Nephron (organoid): ENCODE measurements around the gene SPAG4.

Source experiments
- H3K27ac Mint-ChIP-seq, 3 experiments: 2 replicates each; pipeline ENCODE4 v1.8.0; 2020; ENCODE audit warnings: mixed read lengths in 3 of 3, mild to moderate bottlenecking in 2 of 3, moderate library complexity in 1 of 3
- H3K27me3 Mint-ChIP-seq: 2 replicates; pipeline ENCODE4 v1.8.0; 2021; ENCODE audit warnings: low read depth, mild to moderate bottlenecking, moderate library complexity, mixed read lengths
- H3K36me3 Mint-ChIP-seq: 2 replicates; pipeline ENCODE4 v1.8.0; 2020; ENCODE audit warnings: low read depth, mixed read lengths
- H3K4me1 Mint-ChIP-seq: 2 replicates; pipeline ENCODE4 v1.8.0; 2020; ENCODE audit warnings: mixed read lengths
- H3K4me3 Mint-ChIP-seq, 3 experiments: 2 replicates each; pipeline ENCODE4 v1.8.0; 2020; ENCODE audit warnings: mild to moderate bottlenecking in 3 of 3, mixed read lengths in 3 of 3, moderate library complexity in 2 of 3
- H3K9me3 Mint-ChIP-seq: 2 replicates; pipeline ENCODE4 v1.8.0; 2020; ENCODE audit warnings: mixed read lengths
- TF ChIP-seq, protein P1 (sequence below), 3 experiments: fragments of 200-600 bp; sonication (generic); IDR thresholded peaks; one replicate each; pipeline ENCODE4 v1.5.0; 2021; ENCODE audit warnings: antibody characterized with exemption in 3 of 3; ENCODE audit not compliant: unreplicated experiment in 3 of 3

Gene SPAG4

DNA sequence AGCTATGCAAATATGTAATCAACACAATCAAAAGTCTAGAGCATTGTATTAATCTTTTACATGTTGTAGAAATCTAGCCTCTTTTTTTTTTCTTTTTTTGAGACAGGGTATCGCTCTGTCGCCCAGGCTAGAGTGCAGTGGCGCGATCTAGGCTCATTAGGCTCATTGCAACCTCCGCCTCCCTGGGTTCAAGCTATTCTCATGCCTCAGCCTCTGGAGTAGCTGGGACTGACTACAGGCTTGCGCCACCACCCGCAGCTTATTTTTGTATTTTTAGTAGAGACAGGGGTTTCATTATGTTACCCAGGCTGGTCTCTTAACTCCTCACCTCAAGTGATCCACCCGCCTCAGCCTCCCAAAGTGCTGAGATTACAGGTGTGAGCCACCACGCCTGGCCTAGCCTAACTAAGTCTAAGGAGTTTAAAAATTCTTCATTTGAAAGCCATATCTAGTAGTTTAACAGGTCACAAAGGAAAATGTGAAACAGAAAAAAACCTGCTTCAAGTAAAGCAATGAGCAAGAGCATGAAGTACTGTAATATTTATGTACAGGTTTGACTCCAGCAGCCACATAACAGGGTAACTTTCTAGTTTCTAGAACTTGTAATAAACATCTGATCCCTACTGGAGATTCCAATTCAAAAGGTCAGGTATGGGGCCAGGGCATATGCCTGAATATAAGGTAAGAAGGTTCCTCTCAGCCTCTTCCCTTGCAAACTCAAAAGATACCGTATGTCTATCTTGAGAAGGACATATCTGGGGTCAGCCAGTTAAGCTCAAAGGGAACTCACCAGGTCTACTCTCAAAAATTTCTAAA lies 44.7 kb downstream of the SPAG4 start:
- Mint-ChIP-seq H3K36me3 (peaks cover 9% of the 10 kb centered on the region), H3K27ac (no peak overlapping the region), H3K27me3 (peaks cover 3% of the 10 kb centered on the region), H3K4me1 (peaks cover 61% of the 10 kb centered on the region), H3K4me3 (peak overlapping the region in 1 of 3 experiments; percentile 9), H3K9me3 (no peaks in the 10 kb centered on the region)
- TF ChIP-seq, protein P1, sequence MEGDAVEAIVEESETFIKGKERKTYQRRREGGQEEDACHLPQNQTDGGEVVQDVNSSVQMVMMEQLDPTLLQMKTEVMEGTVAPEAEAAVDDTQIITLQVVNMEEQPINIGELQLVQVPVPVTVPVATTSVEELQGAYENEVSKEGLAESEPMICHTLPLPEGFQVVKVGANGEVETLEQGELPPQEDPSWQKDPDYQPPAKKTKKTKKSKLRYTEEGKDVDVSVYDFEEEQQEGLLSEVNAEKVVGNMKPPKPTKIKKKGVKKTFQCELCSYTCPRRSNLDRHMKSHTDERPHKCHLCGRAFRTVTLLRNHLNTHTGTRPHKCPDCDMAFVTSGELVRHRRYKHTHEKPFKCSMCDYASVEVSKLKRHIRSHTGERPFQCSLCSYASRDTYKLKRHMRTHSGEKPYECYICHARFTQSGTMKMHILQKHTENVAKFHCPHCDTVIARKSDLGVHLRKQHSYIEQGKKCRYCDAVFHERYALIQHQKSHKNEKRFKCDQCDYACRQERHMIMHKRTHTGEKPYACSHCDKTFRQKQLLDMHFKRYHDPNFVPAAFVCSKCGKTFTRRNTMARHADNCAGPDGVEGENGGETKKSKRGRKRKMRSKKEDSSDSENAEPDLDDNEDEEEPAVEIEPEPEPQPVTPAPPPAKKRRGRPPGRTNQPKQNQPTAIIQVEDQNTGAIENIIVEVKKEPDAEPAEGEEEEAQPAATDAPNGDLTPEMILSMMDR (IDR thresholded peaks at IDR 0.05; ENCODE audit: unreplicated experiment in 3 of 3) = no peak

DNA sequence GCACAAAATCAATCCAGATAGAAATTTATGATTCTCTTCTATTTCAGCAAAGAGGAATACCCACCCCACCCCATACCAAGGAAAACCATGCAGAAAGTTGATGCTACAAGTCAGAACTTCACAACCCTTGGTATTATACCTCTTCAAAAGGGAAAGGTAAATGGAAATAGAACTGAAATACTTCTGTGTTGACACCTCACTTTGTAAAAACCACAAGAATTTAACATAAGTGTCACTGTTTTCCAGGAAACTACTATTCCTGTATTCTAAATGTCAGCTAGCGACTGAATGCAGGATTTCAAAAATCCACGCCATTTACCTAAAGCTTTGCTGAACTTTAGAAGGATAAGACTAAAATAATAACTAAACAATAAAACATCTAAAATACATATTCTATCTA lies 45.4 kb downstream of the SPAG4 start:
- Mint-ChIP-seq H3K4me1 (peaks cover 61% of the 10 kb centered on the region), H3K27ac (no peak overlapping the region), H3K27me3 (peaks cover 3% of the 10 kb centered on the region), H3K4me3 (peak overlapping the region in 2 of 3 experiments; percentile 97 to 100), H3K9me3 (no peaks in the 10 kb centered on the region), H3K36me3 (peaks cover 9% of the 10 kb centered on the region)
- TF ChIP-seq, protein P1 (IDR thresholded peaks at IDR 0.05; ENCODE audit: unreplicated experiment in 3 of 3) = no peak

DNA sequence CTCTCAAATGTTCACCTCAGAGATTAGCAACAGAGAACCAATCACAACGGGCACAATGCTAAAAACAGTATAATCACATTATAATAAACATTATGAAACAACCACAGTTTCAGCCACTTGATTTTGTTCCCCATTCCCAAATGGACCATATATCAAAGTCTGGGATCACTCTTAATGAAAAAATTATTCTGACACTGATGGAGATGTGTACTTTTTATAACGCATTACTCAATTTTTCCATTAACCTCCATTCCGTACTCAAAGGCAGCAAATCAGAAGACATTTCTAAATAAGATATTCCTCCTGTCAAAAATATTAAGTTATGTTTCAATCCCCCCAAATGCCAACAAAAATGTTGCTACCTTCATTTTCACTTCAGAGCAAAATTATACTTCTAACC lies 46.3 kb downstream of the SPAG4 start:
- TF ChIP-seq, protein P1 (IDR thresholded peaks at IDR 0.05; ENCODE audit: unreplicated experiment in 3 of 3) = no peak
- H3K36me3 Mint-ChIP-seq = peaks cover 9% of the 10 kb centered on the region
- peak overlapping the region; percentile 16 to 81 (median 33) for H3K27ac Mint-ChIP-seq
- H3K27me3 Mint-ChIP-seq = peaks cover 3% of the 10 kb centered on the region
- peaks cover 61% of the 10 kb centered on the region for H3K4me1 Mint-ChIP-seq
- no peaks in the 10 kb centered on the region for H3K9me3 Mint-ChIP-seq
- peak overlapping the region; percentile 95 to 100 (median 97) for H3K4me3 Mint-ChIP-seq

DNA sequence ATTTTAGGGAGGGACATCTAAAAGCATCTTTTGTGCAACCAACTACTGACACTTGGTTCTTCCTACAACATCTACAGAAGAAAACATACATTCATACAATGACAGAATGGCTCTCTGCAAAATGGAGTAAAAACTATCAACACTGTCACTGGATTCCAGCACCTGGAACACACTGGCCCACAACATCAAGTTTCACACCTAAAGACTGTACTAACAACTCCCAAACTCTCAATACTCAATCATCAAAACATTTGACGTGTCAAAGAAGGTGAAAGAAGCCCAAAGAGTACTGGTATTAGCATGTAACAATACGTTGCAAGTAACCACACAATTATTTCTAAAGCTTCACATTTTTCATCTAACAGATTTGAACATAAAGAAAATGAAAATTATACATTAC lies 46.9 kb downstream of the SPAG4 start:
- peaks cover 3% of the 10 kb centered on the region for H3K27me3 Mint-ChIP-seq
- peak overlapping the region; percentile 95 to 100 (median 97) for H3K4me3 Mint-ChIP-seq
- H3K4me1 Mint-ChIP-seq = peaks cover 55% of the 10 kb centered on the region
- H3K9me3 Mint-ChIP-seq = no peaks in the 10 kb centered on the region
- H3K27ac Mint-ChIP-seq = peak overlapping the region; percentile 81 to 99 (median 96)
- TF ChIP-seq, protein P1 (IDR thresholded peaks at IDR 0.05; ENCODE audit: unreplicated experiment in 3 of 3) = no peak
- H3K36me3 Mint-ChIP-seq = peaks cover 4% of the 10 kb centered on the region

GRCh38 chr20:35663516-35664465 lies 48.2 kb downstream of the SPAG4 start:
- H3K36me3 Mint-ChIP-seq = peaks cover 11% of the 10 kb centered on the region
- TF ChIP-seq, protein P1 (IDR thresholded peaks at IDR 0.05; ENCODE audit: unreplicated experiment in 3 of 3) = no peak
- H3K9me3 Mint-ChIP-seq = no peaks in the 10 kb centered on the region
- H3K4me3 Mint-ChIP-seq = peak overlapping the region; percentile 95 to 100 (median 97)
- peaks cover 3% of the 10 kb centered on the region for H3K27me3 Mint-ChIP-seq
- H3K4me1 Mint-ChIP-seq = peaks cover 53% of the 10 kb centered on the region
- peak overlapping the region; percentile 96 to 100 (median 99) for H3K27ac Mint-ChIP-seq
